Activated CD8-positive, alpha-beta memory T cell treated with anti-CD3 and anti-CD28 coated beads, Interleukin-2, amount 10 ng/mL, durations not matched to agents 7 days and 5 days (primary cell): ENCODE measurements around the gene SLC66A2. TPM values are rescaled to one million over a fixed set of nuclear protein-coding genes. Genes with fewer than 3 reads are reported as not detected.

Experiments
- ATAC-seq: fragments of 150-1000 bp; cut with Tn5 transposase; one replicate; pipeline ENCODE4 v1.10.0; 2021; ENCODE audit warnings: moderate library complexity
- CTCF ChIA-PET: fragments of 350-600 bp; sonication (Branson Sonifier 250); formaldehyde crosslinking; loops from one replicate; lab custom pipeline; 2021; ENCODE audit warnings: antibody characterized with exemption; lab: Charles Lee
- DNase-seq: peaks from one replicate; pipeline ENCODE4 v3.0.0-alpha.2; 2020
- H3K27ac Mint-ChIP-seq: one replicate; pipeline ENCODE4 v1.8.0; 2021; ENCODE audit warnings: mild to moderate bottlenecking, mixed read lengths
- H3K27me3 Mint-ChIP-seq: one replicate; pipeline ENCODE4 v1.8.0; 2021; ENCODE audit warnings: mixed read lengths
- H3K36me3 Mint-ChIP-seq: one replicate; pipeline ENCODE4 v1.8.0; 2021; ENCODE audit warnings: mild to moderate bottlenecking, mixed read lengths
- H3K4me1 Mint-ChIP-seq: one replicate; pipeline ENCODE4 v1.8.0; 2021; ENCODE audit warnings: mixed read lengths
- H3K4me3 Mint-ChIP-seq: one replicate; pipeline ENCODE4 v1.8.0; 2021; ENCODE audit warnings: mild to moderate bottlenecking, moderate library complexity, mixed read lengths
- H3K9me3 Mint-ChIP-seq: one replicate; pipeline ENCODE4 v1.8.0; 2022; ENCODE audit warnings: low read depth, mixed read lengths
- total RNA-seq, 2 experiments: library from RNA; stranded (reverse); gene quantifications; one replicate each; pipeline ENCODE4 v1.2.3, GENCODE V29; 2021

Gene SLC66A2
- total RNA-seq, 2 experiments from 2014 or later, result 23.4 TPM

- no peaks in the 10 kb centered on the region for H3K4me1 Mint-ChIP-seq
- H3K36me3 Mint-ChIP-seq, result no peaks in the 10 kb centered on the region
- no peak overlapping the region for H3K4me3 Mint-ChIP-seq
- DNase-seq (peak; percentile 36), ATAC-seq (no peak)
- CTCF ChIA-PET, result no interaction called here
- no peaks in the 10 kb centered on the region for H3K9me3 Mint-ChIP-seq
- H3K27me3 Mint-ChIP-seq, result peaks cover 8% of the 10 kb centered on the region
- H3K27ac Mint-ChIP-seq, result no peak overlapping the region
Observed at GRCh38 chr18:79852561-79853302, 98.7 kb downstream of the SLC66A2 start.

Other genes starting within 250 kb of the SLC66A2 start
- gene KCNG2, start 153.7 kb downstream of the SLC66A2 start, total RNA-seq, result not detected
- 1 to 10 TPM; 1.1 to 5.0 TPM for gene HSBP1L1, start 13.0 kb upstream of the SLC66A2 start, total RNA-seq
- 100 to 1,000 TPM; 140 to 151 TPM for gene TXNL4A, start 36.9 kb upstream of the SLC66A2 start, total RNA-seq
- 10 to 100 TPM; 24.2 to 28.6 TPM for gene RBFA, start 82.8 kb upstream of the SLC66A2 start, total RNA-seq
- 10 to 100 TPM; 23.2 to 27.1 TPM for gene ADNP2, start 157.6 kb upstream of the SLC66A2 start, total RNA-seq